AG09309 (cell line): ENCODE data around the gene XRRA1.
"Not testable (repeated sequence)": the region's sequence is repeated elsewhere in the genome, so short reads cannot be mapped to it uniquely, and the experiment has no call there.

ENCODE experiments used
- DNase-seq: peaks from one replicate; pipeline ENCODE4 v3.0.0-alpha.2; 2010; ENCODE audit warnings: low read depth
- H3K4me3 ChIP-seq: 2 replicates; pipeline ENCODE4 v1.5.1; 2011; ENCODE audit warnings: mild to moderate bottlenecking, low read depth, low read length, moderate library complexity; ENCODE audit not compliant: control insufficient read depth
- CTCF ChIP-seq: IDR thresholded peaks from 2 replicates; pipeline ENCODE4 v1.5.1; 2011; ENCODE audit warnings: mild to moderate bottlenecking, low read depth, low read length, inconsistent platforms; ENCODE audit not compliant: insufficient read depth, control insufficient read depth; ENCODE audit errors: missing control alignments

XRRA1 gene

GRCh38 chr11:74842967-74843366, 105.9 kb downstream of the XRRA1 start:
- TF ChIP-seq CTCF: peak; percentile 5
- no peak for DNase-seq
- no peak overlapping the region for H3K4me3 ChIP-seq

GRCh38 chr11:74840486-74840885, 108.4 kb downstream of the XRRA1 start:
- no peak for TF ChIP-seq CTCF
- no peak overlapping the region for H3K4me3 ChIP-seq
- no peak for DNase-seq

- no peak overlapping the region for H3K4me3 ChIP-seq
- no peak for TF ChIP-seq CTCF
- DNase-seq: no peak
These were observed 108.9 kb downstream of the XRRA1 start for GRCh38 chr11:74839971-74840370.

- no peak for TF ChIP-seq CTCF
- H3K4me3 ChIP-seq: no peak overlapping the region
- no peak for DNase-seq
These were observed 109.4 kb downstream of the XRRA1 start for GRCh38 chr11:74839446-74839845.

GRCh38 chr11:74838188-74838587, 110.7 kb downstream of the XRRA1 start:
- no peak for DNase-seq
- no peak for TF ChIP-seq CTCF
- H3K4me3 ChIP-seq: no peak overlapping the region

GRCh38 chr11:74837191-74837590, 111.7 kb downstream of the XRRA1 start:
- no peak for DNase-seq
- TF ChIP-seq CTCF: no peak
- no peak overlapping the region for H3K4me3 ChIP-seq

- H3K4me3 ChIP-seq: no peak overlapping the region
- DNase-seq: no peak
- no peak for TF ChIP-seq CTCF
These were observed 122.0 kb downstream of the XRRA1 start for GRCh38 chr11:74826901-74827300.

GRCh38 chr11:74825596-74825995, 123.3 kb downstream of the XRRA1 start:
- DNase-seq, H3K4me3 ChIP-seq: not testable (repeated sequence)
